Activated naive CD8-positive, alpha-beta T cell treated with anti-CD3 and anti-CD28 coated beads, Interleukin-2, amount 10 ng/mL, durations not matched to agents 7 days and 5 days (primary cell): ENCODE results near the gene STRADB. TPM values are rescaled to one million over a fixed set of nuclear protein-coding genes. Genes with fewer than 3 reads are reported as not detected.

Experiments used
- ATAC-seq: fragments of 150-1000 bp; cut with Tn5 transposase; one replicate; pipeline ENCODE4 v1.10.0; 2021; ENCODE audit warnings: low read depth, moderate library complexity
- POLR2A ChIA-PET: fragments of 350-600 bp; sonication (Branson Sonifier 250); formaldehyde crosslinking; loops from one replicate; lab custom pipeline; 2021; ENCODE audit warnings: antibody characterized with exemption; lab: Charles Lee
- DNase-seq: peaks from one replicate; pipeline ENCODE4 v3.0.0; 2021
- H3K27ac Mint-ChIP-seq: one replicate; pipeline ENCODE4 v1.8.0; 2022; ENCODE audit warnings: mild to moderate bottlenecking, mixed read lengths
- H3K27me3 Mint-ChIP-seq: one replicate; pipeline ENCODE4 v1.8.0; 2022; ENCODE audit warnings: mild to moderate bottlenecking, moderate library complexity, mixed read lengths
- H3K36me3 Mint-ChIP-seq: one replicate; pipeline ENCODE4 v1.8.0; 2021; ENCODE audit warnings: mild to moderate bottlenecking, mixed read lengths
- H3K4me1 Mint-ChIP-seq: one replicate; pipeline ENCODE4 v1.8.0; 2021; ENCODE audit warnings: mixed read lengths
- H3K4me3 Mint-ChIP-seq: one replicate; pipeline ENCODE4 v1.8.0; 2022; ENCODE audit warnings: mild to moderate bottlenecking, moderate library complexity, mixed read lengths
- H3K9me3 Mint-ChIP-seq: one replicate; pipeline ENCODE4 v1.8.0; 2021; ENCODE audit warnings: mixed read lengths
- total RNA-seq, 2 experiments: library from RNA; stranded (reverse); gene quantifications; one replicate each; pipeline ENCODE4 v1.2.3, GENCODE V29; 2021

Gene STRADB, protein sequence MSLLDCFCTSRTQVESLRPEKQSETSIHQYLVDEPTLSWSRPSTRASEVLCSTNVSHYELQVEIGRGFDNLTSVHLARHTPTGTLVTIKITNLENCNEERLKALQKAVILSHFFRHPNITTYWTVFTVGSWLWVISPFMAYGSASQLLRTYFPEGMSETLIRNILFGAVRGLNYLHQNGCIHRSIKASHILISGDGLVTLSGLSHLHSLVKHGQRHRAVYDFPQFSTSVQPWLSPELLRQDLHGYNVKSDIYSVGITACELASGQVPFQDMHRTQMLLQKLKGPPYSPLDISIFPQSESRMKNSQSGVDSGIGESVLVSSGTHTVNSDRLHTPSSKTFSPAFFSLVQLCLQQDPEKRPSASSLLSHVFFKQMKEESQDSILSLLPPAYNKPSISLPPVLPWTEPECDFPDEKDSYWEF
- 10 to 100 TPM; 24.9 to 28.9 TPM for total RNA-seq

DNA sequence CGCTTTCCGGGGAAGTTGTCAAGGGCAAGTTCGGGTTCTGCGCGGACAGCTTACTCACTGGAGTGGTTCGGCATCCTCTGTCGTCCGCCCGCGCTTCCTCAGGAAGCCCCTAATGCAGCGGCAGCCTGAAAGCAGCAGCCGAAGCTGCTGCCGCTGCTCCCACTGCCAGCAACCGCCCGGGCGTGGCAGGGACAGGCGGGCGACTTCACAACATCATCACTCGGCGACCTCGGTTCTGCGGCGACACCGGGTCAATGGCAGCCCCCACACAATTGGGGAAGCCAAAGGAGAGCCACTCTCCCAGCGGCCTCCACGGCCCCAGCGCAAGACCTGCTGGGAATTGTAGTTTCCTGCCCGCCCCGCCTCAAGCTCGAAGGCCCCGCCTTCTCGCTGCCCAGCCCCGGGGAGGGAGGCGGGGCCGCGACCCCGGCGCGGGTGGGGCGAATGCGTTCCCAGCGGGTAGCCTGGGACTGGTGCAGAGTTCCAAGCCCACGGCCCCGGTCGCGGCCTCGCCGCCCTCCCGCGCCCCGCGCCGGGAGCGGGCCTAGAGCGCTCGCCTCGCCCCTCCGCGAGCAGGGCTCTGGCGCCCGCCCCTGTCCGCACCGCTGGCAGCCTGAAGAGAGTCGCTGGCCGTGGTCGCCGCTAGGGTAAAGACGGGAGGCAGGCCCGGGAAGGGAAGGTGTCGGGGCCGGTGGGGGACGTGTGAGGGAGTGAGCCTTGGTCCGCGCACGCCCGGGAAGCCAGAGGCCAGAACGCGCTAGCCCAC is at the start of gene STRADB, which contains the start of gene TRAK2:
Gene STRADB (plus strand): TSS at position 449 of the 766 bp plus-strand sequence. CDS start 3,101 bp downstream, outside the sequence.
Gene TRAK2 (minus strand): TSS at position 167 of the 766 bp plus-strand sequence. CDS start 30,951 bp downstream, outside the sequence.
- peaks cover 7% of the 10 kb centered on the region for H3K36me3 Mint-ChIP-seq
- no peaks in the 10 kb centered on the region for H3K9me3 Mint-ChIP-seq
- peaks cover 39% of the 10 kb centered on the region for H3K4me1 Mint-ChIP-seq
- H3K27me3 Mint-ChIP-seq, result no peaks in the 10 kb centered on the region
- H3K4me3 Mint-ChIP-seq, result peak within 1 kb of the TSS; percentile 88
- ATAC-seq (peak; percentile 88), DNase-seq (peak; percentile 95)
- peak within 1 kb of the TSS; percentile 94 for H3K27ac Mint-ChIP-seq
- POLR2A ChIA-PET, result interaction anchor here (0.5 to 3.3 kb wide), 27 partner anchors 11 to 587 kb away, joined by 3 to 31 read pairs (median 4); partner anchors contain the start of genes ALS2, CASP8, CLK1 and NIF3L1

DNA sequence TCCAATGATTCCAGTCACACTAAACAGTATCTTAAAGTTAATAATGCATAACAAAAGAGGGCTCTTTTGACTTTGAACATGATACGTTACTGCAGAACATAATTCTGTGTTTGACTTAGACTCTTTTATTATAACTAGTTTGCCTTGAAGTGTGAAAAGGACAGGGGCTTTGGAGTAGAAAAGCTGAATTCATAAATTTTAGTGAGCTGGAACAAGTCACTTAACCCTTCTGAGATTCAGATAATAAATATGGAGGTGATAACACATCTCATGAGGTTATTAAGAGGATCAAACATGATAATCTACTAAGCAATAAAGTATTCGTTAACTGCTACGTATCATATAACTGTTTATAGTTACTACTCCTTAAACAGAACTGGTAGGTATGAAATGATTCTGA is 49.7 kb upstream of the STRADB start:
- DNase-seq, result no peak
- Mint-ChIP-seq H3K27me3 (no peaks in the 10 kb centered on the region), H3K36me3 (peaks cover 24% of the 10 kb centered on the region), H3K4me3 (no peak overlapping the region), H3K4me1 (peaks cover 35% of the 10 kb centered on the region), H3K27ac (no peak overlapping the region), H3K9me3 (no peaks in the 10 kb centered on the region)
- POLR2A ChIA-PET, result interaction anchor here (0.6 to 1.6 kb wide), 2 partner anchors 50 to 96 kb away, joined by 3 to 5 read pairs; partner anchors contain the start of genes STRADB and TRAK2
- no peak for ATAC-seq

DNA sequence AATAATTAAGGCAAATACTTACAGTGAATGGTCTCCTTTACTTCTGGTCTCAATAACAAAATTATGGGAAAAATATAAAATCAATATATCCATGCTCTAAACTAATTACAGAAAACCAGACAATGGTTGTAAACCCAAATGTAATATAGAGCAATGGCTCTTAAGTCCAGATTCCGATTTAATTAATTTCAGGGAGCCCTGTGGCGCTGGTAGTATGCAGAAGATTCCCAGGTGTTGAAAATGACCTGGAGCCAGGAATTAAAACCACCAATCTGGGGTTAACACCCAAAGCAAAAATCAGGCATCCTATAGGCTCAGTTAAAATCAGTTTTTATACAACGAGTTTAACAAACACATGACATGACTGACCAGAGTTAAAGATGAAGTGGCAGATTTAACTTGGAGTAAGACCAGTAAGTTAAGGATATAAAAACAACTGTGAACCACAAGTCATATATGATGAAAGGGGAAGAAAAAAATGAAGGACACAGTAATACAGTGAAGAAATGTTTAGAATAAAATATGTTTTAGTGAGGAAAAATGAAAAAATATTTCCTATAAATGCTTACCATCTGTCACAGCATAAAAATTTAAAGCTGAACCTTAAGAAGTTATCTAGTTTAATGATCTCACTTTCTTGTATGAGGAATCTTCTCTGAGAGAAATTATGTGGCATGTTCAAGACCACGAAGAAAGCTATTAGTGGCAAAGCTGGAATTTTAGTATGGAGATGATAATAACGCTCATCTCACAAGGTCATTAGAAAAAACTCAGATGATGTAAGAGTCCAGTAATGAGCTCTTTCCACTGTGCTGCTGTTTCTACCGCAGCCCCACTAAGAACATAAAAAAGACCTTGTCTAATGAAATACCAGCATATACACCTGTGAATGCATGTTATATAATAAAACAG is 48.6 kb upstream of the STRADB start:
- DNase-seq, result no peak
- H3K27ac Mint-ChIP-seq, result no peak overlapping the region
- H3K4me3 Mint-ChIP-seq, result no peak overlapping the region
- POLR2A ChIA-PET, result interaction anchor here (0.6 to 1.6 kb wide), 3 partner anchors 49 to 239 kb away, joined by 3 to 5 read pairs (median 3); partner anchors contain the start of genes STRADB and TRAK2
- H3K36me3 Mint-ChIP-seq, result peaks cover 24% of the 10 kb centered on the region
- no peaks in the 10 kb centered on the region for H3K9me3 Mint-ChIP-seq
- ATAC-seq, result no peak
- peaks cover 41% of the 10 kb centered on the region for H3K4me1 Mint-ChIP-seq
- H3K27me3 Mint-ChIP-seq, result no peaks in the 10 kb centered on the region

DNA sequence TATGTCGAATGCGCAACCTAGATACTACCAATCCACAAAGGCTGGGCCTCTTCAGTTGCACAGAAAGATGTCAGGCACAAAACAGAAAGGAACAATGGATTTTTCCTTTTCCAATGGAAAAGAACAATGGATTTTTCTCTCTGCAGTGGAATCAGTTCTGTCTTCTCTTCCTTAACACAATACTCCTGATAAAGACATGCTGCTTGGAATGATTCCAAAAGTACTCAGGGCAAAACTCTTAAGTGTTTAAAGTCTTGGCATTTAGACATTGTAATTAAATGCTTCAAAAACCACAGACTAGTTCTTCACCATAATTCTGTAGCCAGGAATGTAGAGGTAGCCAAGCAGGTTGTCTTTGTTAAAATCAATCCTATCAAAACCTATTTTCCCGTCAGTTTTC is 47.7 kb upstream of the STRADB start:
- Mint-ChIP-seq H3K36me3 (peaks cover 26% of the 10 kb centered on the region), H3K4me3 (no peak overlapping the region), H3K27me3 (no peaks in the 10 kb centered on the region), H3K4me1 (peaks cover 46% of the 10 kb centered on the region), H3K9me3 (no peaks in the 10 kb centered on the region), H3K27ac (no peak overlapping the region)
- DNase-seq (no peak), ATAC-seq (no peak)
- POLR2A ChIA-PET, result interaction anchor here (1.1 to 2.9 kb wide), 2 partner anchors 47 to 48 kb away, joined by 3 to 17 read pairs; partner anchors contain the start of genes STRADB and TRAK2

DNA sequence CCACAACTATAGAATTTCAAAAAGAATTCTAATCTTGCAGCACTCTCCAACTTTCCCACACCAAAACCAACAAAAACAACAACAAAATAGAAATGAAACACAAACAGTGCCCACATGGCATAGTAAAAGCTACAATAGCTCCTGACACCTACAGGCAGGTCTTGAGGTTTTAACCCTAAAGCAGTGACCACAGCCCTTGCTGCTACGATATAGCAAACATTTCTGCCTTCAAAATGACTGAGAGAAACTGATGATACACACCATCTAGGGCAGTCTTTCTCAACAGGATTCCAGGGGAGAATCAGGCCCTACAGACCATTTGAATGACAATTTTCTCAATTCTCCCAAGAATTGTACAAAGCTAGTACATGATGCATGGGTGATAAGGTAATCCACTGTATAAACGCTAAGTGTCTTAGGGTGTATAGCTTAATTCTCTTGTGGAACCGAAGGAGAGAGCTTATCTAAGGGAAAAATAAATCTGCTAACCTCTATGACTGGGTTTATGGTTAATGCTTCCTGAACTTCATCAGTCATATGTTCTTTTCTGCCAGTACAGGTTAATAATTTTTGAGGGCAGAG is 46.8 kb upstream of the STRADB start:
- no peaks in the 10 kb centered on the region for H3K27me3 Mint-ChIP-seq
- no peaks in the 10 kb centered on the region for H3K9me3 Mint-ChIP-seq
- ATAC-seq (peak; percentile 63), DNase-seq (no peak)
- H3K27ac Mint-ChIP-seq, result peak overlapping the region; percentile 13
- H3K4me3 Mint-ChIP-seq, result peak overlapping the region; percentile 45
- H3K4me1 Mint-ChIP-seq, result peaks cover 47% of the 10 kb centered on the region
- POLR2A ChIA-PET, result interaction anchor here (0.6 to 2.9 kb wide), 6 partner anchors 10 to 171 kb away, joined by 3 to 17 read pairs (median 4); partner anchors contain the start of genes STRADB and TRAK2
- H3K36me3 Mint-ChIP-seq, result peaks cover 25% of the 10 kb centered on the region

DNA sequence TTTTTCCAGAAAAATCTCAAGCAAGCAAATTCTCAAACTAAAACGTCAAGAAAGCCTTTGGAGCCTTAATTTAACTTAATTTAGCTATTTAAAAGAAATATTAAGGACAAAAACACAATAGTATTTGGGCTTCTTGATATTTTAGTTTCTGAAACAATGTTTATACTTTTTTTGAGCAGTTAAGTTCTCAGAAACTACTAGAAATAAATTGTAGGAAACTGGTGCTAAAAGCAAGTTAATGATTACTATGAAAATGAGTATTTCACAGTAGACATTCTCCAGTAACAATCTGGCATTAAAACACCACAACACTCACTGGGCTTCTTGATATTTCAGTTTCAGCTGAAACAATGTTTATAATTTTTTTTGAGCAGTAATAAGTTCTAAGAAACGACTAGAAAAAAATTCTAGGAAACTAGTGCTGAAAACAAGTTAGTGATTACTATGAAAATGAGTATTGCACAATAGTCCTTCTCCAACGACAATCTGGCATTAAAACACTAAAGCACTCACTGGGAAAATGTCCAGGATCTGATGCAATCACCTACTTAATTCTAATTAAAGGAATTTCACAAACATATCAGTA is 45.4 kb upstream of the STRADB start:
- Mint-ChIP-seq H3K4me1 (peaks cover 48% of the 10 kb centered on the region), H3K36me3 (peaks cover 34% of the 10 kb centered on the region), H3K27ac (peak overlapping the region; percentile 63), H3K27me3 (no peaks in the 10 kb centered on the region), H3K4me3 (peak overlapping the region; percentile 47), H3K9me3 (no peaks in the 10 kb centered on the region)
- ATAC-seq (peak; percentile 64), DNase-seq (no peak)
- POLR2A ChIA-PET, result interaction anchor here (1.7 to 2.9 kb wide), 2 partner anchors 41 to 45 kb away, joined by 4 to 17 read pairs; partner anchors contain the start of genes STRADB and TRAK2

DNA sequence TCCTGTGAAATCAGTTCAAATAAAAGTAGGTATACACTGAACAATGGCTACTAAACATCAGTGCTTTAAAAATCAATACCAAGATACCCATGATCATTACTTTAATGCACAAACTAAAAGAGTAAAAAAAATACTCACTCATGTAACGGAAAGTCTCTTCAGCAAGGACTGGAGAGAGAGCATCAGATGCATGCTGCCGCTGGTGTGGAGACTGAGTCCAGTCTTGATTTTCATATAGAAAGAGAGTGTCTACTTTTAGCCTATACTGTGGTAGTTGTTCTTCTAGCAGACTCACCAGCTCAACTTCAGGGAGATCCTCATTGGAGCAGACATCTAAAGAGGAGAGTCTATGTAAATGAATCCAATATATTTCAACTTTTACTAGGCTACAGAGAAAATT is 44.3 kb upstream of the STRADB start:
- Mint-ChIP-seq H3K27ac (no peak overlapping the region), H3K36me3 (peaks cover 43% of the 10 kb centered on the region), H3K4me3 (peak overlapping the region; percentile 23), H3K27me3 (no peaks in the 10 kb centered on the region), H3K4me1 (peaks cover 49% of the 10 kb centered on the region), H3K9me3 (peaks cover 2% of the 10 kb centered on the region)
- DNase-seq, result no peak
- no peak for ATAC-seq
- POLR2A ChIA-PET, result interaction anchor here (1.7 kb wide), 1 partner anchor 40 kb away, joined by 4 read pairs; no protein-coding TSS in a partner anchor

DNA sequence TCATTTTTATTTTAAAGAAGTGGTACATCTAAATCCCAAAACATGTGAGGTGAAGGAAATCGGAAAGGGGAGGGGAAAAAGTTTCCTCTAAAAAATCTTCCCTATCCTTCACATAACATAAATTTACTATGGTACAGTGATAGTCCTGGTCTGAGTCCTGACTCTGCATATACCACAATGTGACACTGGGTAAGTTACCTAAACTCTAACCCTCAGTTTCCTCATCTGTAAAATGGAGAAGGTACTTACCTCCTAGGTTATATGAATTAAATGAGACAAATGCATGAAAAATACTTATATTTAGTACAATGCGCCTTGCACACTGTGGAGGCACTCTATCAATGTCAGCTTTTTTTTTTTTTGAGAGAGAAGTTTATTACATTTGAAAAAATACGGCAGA is 42.6 kb upstream of the STRADB start:
- no peaks in the 10 kb centered on the region for H3K27me3 Mint-ChIP-seq
- ATAC-seq, result no peak
- POLR2A ChIA-PET, result interaction anchor here (0.5 to 0.6 kb wide), 2 partner anchors 89 to 291 kb away, joined by 3 read pairs; no protein-coding TSS in a partner anchor
- H3K4me1 Mint-ChIP-seq, result peaks cover 46% of the 10 kb centered on the region
- DNase-seq, result no peak
- no peak overlapping the region for H3K27ac Mint-ChIP-seq
- H3K36me3 Mint-ChIP-seq, result peaks cover 44% of the 10 kb centered on the region
- H3K9me3 Mint-ChIP-seq, result peaks cover 2% of the 10 kb centered on the region
- no peak overlapping the region for H3K4me3 Mint-ChIP-seq

DNA sequence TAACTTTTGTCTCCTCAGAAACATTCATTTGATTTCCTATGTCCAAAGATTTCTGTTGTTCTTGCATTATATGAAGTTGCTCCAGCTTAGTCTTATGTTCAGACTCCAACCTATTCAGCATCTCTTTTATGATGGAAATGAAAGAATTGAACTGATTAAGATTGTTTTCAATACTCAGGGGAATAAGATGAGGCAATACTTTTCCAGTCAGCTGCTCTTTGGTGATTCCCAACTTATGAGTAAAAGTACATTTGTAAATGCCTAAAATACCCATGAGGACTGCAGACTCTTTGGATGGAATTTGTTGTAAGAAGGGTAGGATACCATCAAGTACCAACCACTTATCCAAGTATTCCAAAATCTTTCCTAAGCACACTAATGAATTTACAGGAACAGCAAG is 40.1 kb upstream of the STRADB start:
- POLR2A ChIA-PET, result no interaction called here
- H3K9me3 Mint-ChIP-seq, result peaks cover 2% of the 10 kb centered on the region
- no peak overlapping the region for H3K4me3 Mint-ChIP-seq
- DNase-seq, result no peak
- peaks cover 36% of the 10 kb centered on the region for H3K36me3 Mint-ChIP-seq
- H3K27me3 Mint-ChIP-seq, result no peaks in the 10 kb centered on the region
- no peak for ATAC-seq
- H3K4me1 Mint-ChIP-seq, result peaks cover 25% of the 10 kb centered on the region
- H3K27ac Mint-ChIP-seq, result no peak overlapping the region

DNA sequence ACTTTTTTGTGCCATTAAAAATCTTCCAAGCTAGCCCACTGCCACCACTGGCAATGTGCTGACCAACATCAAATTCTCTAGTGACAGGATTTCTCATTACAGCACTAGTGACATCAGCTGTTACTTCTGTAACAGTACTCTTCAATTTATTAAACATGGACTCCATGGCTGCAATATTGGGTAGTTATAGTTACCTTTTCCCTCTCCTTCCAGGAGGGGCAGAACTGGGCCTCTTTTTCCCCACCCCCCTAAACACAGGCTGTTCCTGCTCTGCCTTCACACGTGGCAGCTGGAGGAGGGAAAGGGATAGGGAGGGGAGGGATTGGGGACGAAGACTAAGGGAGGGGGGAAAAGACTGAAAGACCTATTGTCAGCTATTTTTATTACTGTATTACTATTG is 38.4 kb upstream of the STRADB start:
- no peak for ATAC-seq
- no peak overlapping the region for H3K27ac Mint-ChIP-seq

DNA sequence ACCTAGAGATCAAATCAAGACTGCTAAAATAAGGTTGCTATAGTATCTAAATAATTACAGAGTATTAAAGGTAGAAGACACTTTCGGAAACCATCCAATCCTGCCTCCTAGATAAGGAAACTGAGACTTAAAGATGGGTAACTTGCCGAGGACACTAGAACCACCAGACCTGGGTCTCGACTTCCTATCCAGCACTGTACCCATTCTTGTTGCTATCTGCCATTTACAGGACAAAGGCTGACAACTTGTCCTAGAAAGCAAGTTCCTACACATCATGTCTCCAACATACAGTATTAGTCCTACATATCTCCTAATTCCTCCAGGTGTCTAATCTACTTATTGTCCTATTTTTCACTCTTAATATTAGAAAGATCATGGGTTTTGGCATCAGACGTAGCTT is 38.0 kb upstream of the STRADB start:
- POLR2A ChIA-PET, result interaction anchor here (0.9 to 1.6 kb wide), 6 partner anchors 9 to 153 kb away, joined by 3 to 18 read pairs (median 6); partner anchors contain the start of genes CASP8, STRADB and TRAK2
- no peak overlapping the region for H3K27ac Mint-ChIP-seq
- H3K4me1 Mint-ChIP-seq, result peaks cover 12% of the 10 kb centered on the region
- H3K4me3 Mint-ChIP-seq, result no peak overlapping the region
- ATAC-seq (no peak), DNase-seq (no peak)
- H3K9me3 Mint-ChIP-seq, result peaks cover 2% of the 10 kb centered on the region
- H3K36me3 Mint-ChIP-seq, result peaks cover 39% of the 10 kb centered on the region
- no peaks in the 10 kb centered on the region for H3K27me3 Mint-ChIP-seq

More for the DNA sequence above, 38.4 kb upstream of the STRADB start:
- no peak for DNase-seq
- Mint-ChIP-seq H3K4me3 (no peak overlapping the region), H3K9me3 (peaks cover 2% of the 10 kb centered on the region), H3K36me3 (peaks cover 40% of the 10 kb centered on the region), H3K27me3 (no peaks in the 10 kb centered on the region), H3K4me1 (peaks cover 15% of the 10 kb centered on the region)
- POLR2A ChIA-PET, result interaction anchor here (0.7 to 1.6 kb wide), 3 partner anchors 20 to 38 kb away, joined by 3 to 13 read pairs (median 5); partner anchors contain the start of genes STRADB and TRAK2
